ENCODE results near the gene CD22. TPM values are rescaled to one million over a fixed set of nuclear protein-coding genes. Genes with fewer than 3 reads are reported as not detected.

The CD22 gene
- total and polyA plus RNA-seq, 2 of the 13 experiments (the other 11 are each of a cell fraction or from before 2014, with no cell fraction given): 0.71 to 1.7 TPM

DNA sequence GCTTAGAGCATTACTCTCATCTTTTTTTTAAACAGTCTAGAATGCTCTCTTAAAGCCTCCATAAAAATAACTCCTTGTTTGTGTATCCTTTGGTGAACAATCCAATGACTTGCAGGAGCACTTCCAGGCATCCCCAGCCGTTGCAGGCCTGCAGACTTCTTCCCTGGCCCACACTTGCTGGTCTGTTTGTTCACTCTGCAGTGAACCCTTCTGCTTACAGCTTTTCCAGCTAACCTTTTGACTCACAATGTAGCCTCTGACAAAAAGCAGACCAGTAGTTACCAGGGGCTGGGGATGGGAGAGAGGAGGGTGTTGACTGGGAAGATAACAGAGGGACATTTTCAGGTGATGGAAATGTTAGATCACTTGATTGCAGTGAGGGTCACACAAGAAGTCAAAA, 51.0 kb downstream of the CD22 start (continued):
- TF ChIP-seq TBX2 (CRISPR knock-in tag; IDR thresholded peaks at IDR 0.05; ENCODE audit: borderline replicate concordance): no peak
- TF ChIP-seq ZNF780A (CRISPR knock-in tag; IDR thresholded peaks at IDR 0.05): no peak
- TF ChIP-seq ZNF430 (CRISPR knock-in tag; IDR thresholded peaks at IDR 0.05): no peak
- TF ChIP-seq, protein P1, sequence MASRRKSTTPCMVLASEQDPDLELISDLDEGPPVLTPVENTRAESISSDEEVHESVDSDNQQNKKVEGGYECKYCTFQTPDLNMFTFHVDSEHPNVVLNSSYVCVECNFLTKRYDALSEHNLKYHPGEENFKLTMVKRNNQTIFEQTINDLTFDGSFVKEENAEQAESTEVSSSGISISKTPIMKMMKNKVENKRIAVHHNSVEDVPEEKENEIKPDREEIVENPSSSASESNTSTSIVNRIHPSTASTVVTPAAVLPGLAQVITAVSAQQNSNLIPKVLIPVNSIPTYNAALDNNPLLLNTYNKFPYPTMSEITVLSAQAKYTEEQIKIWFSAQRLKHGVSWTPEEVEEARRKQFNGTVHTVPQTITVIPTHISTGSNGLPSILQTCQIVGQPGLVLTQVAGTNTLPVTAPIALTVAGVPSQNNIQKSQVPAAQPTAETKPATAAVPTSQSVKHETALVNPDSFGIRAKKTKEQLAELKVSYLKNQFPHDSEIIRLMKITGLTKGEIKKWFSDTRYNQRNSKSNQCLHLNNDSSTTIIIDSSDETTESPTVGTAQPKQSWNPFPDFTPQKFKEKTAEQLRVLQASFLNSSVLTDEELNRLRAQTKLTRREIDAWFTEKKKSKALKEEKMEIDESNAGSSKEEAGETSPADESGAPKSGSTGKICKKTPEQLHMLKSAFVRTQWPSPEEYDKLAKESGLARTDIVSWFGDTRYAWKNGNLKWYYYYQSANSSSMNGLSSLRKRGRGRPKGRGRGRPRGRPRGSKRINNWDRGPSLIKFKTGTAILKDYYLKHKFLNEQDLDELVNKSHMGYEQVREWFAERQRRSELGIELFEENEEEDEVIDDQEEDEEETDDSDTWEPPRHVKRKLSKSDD (CRISPR knock-in tag; IDR thresholded peaks at IDR 0.05; ENCODE audit: low read depth): no peak
- TF ChIP-seq, protein P2, sequence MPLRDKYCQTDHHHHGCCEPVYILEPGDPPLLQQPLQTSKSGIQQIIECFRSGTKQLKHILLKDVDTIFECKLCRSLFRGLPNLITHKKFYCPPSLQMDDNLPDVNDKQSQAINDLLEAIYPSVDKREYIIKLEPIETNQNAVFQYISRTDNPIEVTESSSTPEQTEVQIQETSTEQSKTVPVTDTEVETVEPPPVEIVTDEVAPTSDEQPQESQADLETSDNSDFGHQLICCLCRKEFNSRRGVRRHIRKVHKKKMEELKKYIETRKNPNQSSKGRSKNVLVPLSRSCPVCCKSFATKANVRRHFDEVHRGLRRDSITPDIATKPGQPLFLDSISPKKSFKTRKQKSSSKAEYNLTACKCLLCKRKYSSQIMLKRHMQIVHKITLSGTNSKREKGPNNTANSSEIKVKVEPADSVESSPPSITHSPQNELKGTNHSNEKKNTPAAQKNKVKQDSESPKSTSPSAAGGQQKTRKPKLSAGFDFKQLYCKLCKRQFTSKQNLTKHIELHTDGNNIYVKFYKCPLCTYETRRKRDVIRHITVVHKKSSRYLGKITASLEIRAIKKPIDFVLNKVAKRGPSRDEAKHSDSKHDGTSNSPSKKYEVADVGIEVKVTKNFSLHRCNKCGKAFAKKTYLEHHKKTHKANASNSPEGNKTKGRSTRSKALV (CRISPR knock-in tag; IDR thresholded peaks at IDR 0.05): no peak
- no peak for TF ChIP-seq ZNF546 (CRISPR knock-in tag; conservative IDR thresholded peaks at IDR 0.05)

DNA sequence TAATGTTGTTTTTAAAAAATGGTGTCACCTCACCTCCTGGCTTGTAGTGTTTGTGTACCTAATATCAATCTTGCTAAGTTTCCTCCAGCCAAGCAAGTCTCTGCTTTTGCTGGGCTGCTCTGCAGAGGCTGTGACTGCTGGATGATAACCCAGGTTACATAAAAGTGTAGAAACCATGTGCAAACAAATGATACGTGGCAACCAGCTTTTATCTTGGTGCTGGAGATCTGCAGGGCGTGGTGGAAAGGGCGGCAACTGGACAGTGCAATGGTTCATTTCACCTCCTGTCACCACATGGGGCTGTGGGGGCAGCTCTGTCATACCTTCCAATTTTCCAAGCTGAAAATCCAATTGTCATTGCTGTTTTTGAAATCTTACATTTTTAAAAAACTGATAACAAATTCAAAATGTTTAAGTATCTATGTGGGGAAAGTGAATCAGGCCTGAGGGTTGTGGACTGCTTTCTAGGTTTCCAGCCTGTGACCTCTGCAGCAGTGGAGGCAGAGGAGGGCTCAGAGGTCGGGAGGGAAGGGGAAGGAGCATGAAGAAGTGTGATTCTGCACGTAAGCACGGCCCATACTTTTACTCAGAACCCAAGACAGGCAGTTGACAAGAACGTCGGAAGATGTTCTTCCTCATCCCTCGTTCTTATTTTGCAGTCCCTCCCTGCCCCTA, 51.6 kb downstream of the CD22 start:
- in situ Hi-C loops (cut with HindIII; ENCODE audit: extremely low pct_ligation_motif_present, low pct_unique_long_range_greater_than_20kb) (no loop called here), intact Hi-C loops (cut with micrococcal nuclease; ENCODE audit: unreplicated experiment) (no loop called here)
- Histone ChIP-seq H2AFZ (ENCODE audit: low read length) (no peak overlapping the region), H3K9me3 (ENCODE audit: low read length) (peaks cover 10% of the 10 kb centered on the region), H3K36me3 (replicated peaks in 1 of 2; ENCODE audit: control insufficient read depth in 1 of 2, insufficient read depth in 2 of 2, low read length in 2 of 2) (no peaks in the 10 kb centered on the region), H3K27me3 (ENCODE audit: control insufficient read depth in 1 of 2, insufficient read depth in 2 of 2, low read length in 2 of 2) (no peaks in the 10 kb centered on the region), H3K27ac (ENCODE audit: extremely low read length, insufficient read depth, low read length) (peak overlapping the region; percentile 65), H3K79me2 (ENCODE audit: insufficient read depth, low read length) (no peaks in the 10 kb centered on the region), H3K4me3 (replicated peaks in 1 of 3; ENCODE audit: insufficient read depth in 1 of 3, low read depth in 2 of 3, low read length in 3 of 3) (no peak overlapping the region; a peak in 1 of 6 replicates), H3K4me1 (ENCODE audit: insufficient read depth, low read length) (peaks cover 54% of the 10 kb centered on the region), H4K20me1 (ENCODE audit: insufficient read depth, low read length) (no peaks in the 10 kb centered on the region), H3K9ac (ENCODE audit: insufficient read depth, low read depth, low read length) (no peak overlapping the region; the same call in 1 of the 2 replicates), H3K4me2 (ENCODE audit: low read depth, low read length) (peak overlapping the region; percentile 46)
- FAIRE-seq: peak; percentile 96
- 21% methylated on average over 9 of the region's 9 CpGs for WGBS (ENCODE audit: low lambda C conversion rate)
- POLR2A ChIA-PET: interaction anchor here (1.4 kb wide), 1 partner anchor 40 kb away, joined by 4 read pairs; no protein-coding TSS in a partner anchor
- peak; percentile 95 for ATAC-seq
- CTCF ChIA-PET (ENCODE audit: low intra/inter-chr PET ratio, low total read pairs): no interaction called here
- no TSS peak for BruUV-seq (replicated peaks)
- DNase-seq (ENCODE audit: low spot score): peak; percentile 89
- TF ChIP-seq, protein P3, sequence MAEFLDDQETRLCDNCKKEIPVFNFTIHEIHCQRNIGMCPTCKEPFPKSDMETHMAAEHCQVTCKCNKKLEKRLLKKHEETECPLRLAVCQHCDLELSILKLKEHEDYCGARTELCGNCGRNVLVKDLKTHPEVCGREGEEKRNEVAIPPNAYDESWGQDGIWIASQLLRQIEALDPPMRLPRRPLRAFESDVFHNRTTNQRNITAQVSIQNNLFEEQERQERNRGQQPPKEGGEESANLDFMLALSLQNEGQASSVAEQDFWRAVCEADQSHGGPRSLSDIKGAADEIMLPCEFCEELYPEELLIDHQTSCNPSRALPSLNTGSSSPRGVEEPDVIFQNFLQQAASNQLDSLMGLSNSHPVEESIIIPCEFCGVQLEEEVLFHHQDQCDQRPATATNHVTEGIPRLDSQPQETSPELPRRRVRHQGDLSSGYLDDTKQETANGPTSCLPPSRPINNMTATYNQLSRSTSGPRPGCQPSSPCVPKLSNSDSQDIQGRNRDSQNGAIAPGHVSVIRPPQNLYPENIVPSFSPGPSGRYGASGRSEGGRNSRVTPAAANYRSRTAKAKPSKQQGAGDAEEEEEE (CRISPR knock-in tag; IDR thresholded peaks at IDR 0.05; ENCODE audit: borderline replicate concordance): no peak
- TF ChIP-seq CBX5 (CRISPR knock-in tag; IDR thresholded peaks at IDR 0.05; ENCODE audit: borderline replicate concordance) (0 out of 2 replicates have a peak, but pooled peaks have one; percentile 24), FOSL2 (CRISPR knock-in tag; IDR thresholded peaks at IDR 0.05) (peak; percentile 71), GPN1 (CRISPR knock-in tag; IDR thresholded peaks at IDR 0.05; ENCODE audit: borderline replicate concordance) (no peak), HNF4G (IDR thresholded peaks at IDR 0.05; ENCODE audit: borderline replicate concordance, low read depth, low read length) (peak; percentile 53; the same call in 1 of the 2 replicates), HNF4G (CRISPR knock-in tag; IDR thresholded peaks at IDR 0.05; ENCODE audit: borderline replicate concordance, low read depth) (no peak; the same call in 1 of the 2 replicates)
- TF ChIP-seq, protein P4, sequence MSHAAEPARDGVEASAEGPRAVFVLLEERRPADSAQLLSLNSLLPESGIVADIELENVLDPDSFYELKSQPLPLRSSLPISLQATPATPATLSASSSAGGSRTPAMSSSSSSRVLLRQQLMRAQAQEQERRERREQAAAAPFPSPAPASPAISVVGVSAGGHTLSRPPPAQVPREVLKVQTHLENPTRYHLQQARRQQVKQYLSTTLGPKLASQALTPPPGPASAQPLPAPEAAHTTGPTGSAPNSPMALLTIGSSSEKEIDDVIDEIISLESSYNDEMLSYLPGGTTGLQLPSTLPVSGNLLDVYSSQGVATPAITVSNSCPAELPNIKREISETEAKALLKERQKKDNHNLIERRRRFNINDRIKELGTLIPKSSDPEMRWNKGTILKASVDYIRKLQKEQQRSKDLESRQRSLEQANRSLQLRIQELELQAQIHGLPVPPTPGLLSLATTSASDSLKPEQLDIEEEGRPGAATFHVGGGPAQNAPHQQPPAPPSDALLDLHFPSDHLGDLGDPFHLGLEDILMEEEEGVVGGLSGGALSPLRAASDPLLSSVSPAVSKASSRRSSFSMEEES (CRISPR knock-in tag; IDR thresholded peaks at IDR 0.05): 0 out of 2 replicates have a peak, but pooled peaks have one; percentile 42

Measured in HepG2 (cell line).